HEK293 (cell line): ENCODE data around the gene SPTBN1.

Source experiments
- CTCF ChIA-PET: fragments of 350-600 bp; formaldehyde crosslinking; extraction: SDS; loops from one replicate; lab custom pipeline; 2021; ENCODE audit warnings: antibody characterized with exemption; lab: Yijun Ruan, JAX
- POLR2A ChIA-PET: fragments of 300-600 bp; formaldehyde crosslinking; extraction: SDS; loops from one replicate; lab custom pipeline; 2020; ENCODE audit warnings: antibody characterized with exemption, inconsistent platforms; lab: Yijun Ruan, JAX
- H3K27ac ChIP-seq: fragments of 200-500 bp; sonication (Bioruptor generic); 2 replicates; pipeline ENCODE4 v1.5.1; 2014; ENCODE audit warnings: low read depth, low read length, control low read depth, inconsistent platforms; ENCODE audit errors: extremely low read depth
- H3K36me3 ChIP-seq, 2 experiments: fragments of 200-500 bp in 1 of 2; sonication (Bioruptor generic) in 1 of 2; 1 replicate in 1 of 2; 2 replicates in 1 of 2; pipeline ENCODE4 v1.5.1; 2014 to 2017; ENCODE audit warnings: inconsistent platforms in 2 of 2, low read length in 2 of 2; ENCODE audit not compliant: control insufficient read depth in 2 of 2, insufficient read depth in 1 of 2
- H3K4me1 ChIP-seq: fragments of 200-500 bp; sonication (Bioruptor generic); 2 replicates; pipeline ENCODE4 v1.5.1; 2014; ENCODE audit warnings: mild to moderate bottlenecking, low read length, inconsistent platforms; ENCODE audit not compliant: control insufficient read depth, insufficient read depth
- H3K4me3 ChIP-seq: 2 replicates; pipeline ENCODE4 v1.5.1; 2011; ENCODE audit warnings: low read depth, mild to moderate bottlenecking, control low read depth, low read length, moderate library complexity
- H3K9me3 ChIP-seq: fragments of 200-500 bp; sonication (Bioruptor generic); 2 replicates; pipeline ENCODE4 v1.5.1; 2014; ENCODE audit warnings: low read depth, low read length, inconsistent platforms; ENCODE audit not compliant: control insufficient read depth, insufficient read depth
- GLIS1 ChIP-seq: fragments of 450-650 bp; formaldehyde crosslinking; IDR thresholded peaks from 2 replicates; pipeline ENCODE4 v1.5.1; 2016; ENCODE audit warnings: missing biosample characterization, missing genetic modification characterization
- KLF8 ChIP-seq: fragments of 450-650 bp; formaldehyde crosslinking; IDR thresholded peaks from 2 replicates; pipeline ENCODE4 v1.5.1; 2016; ENCODE audit warnings: missing biosample characterization, missing genetic modification characterization
- MZF1 ChIP-seq: fragments of 450-650 bp; formaldehyde crosslinking; IDR thresholded peaks from 2 replicates; pipeline ENCODE4 v1.5.1; 2017; ENCODE audit warnings: missing biosample characterization, missing genetic modification characterization, borderline replicate concordance
- PATZ1 ChIP-seq: fragments of 450-650 bp; formaldehyde crosslinking; IDR thresholded peaks from 2 replicates; pipeline ENCODE4 v1.5.1; 2016; ENCODE audit warnings: missing biosample characterization, missing genetic modification characterization
- PRDM10 ChIP-seq: fragments of 450-650 bp; formaldehyde crosslinking; IDR thresholded peaks from 2 replicates; pipeline ENCODE4 v1.5.1; 2016; ENCODE audit warnings: missing biosample characterization, missing genetic modification characterization
- WT1 ChIP-seq: fragments of 450-650 bp; formaldehyde crosslinking; IDR thresholded peaks from 2 replicates; pipeline ENCODE4 v1.5.1; 2016; ENCODE audit warnings: missing biosample characterization, missing genetic modification characterization
- ZBTB1 ChIP-seq: fragments of 450-650 bp; formaldehyde crosslinking; IDR thresholded peaks from 2 replicates; pipeline ENCODE4 v1.5.1; 2016; ENCODE audit warnings: missing biosample characterization, missing genetic modification characterization
- ZBTB17 ChIP-seq: fragments of 450-650 bp; formaldehyde crosslinking; IDR thresholded peaks from 2 replicates; pipeline ENCODE4 v1.5.1; 2016; ENCODE audit warnings: missing biosample characterization, missing genetic modification characterization
- ZBTB21 ChIP-seq: fragments of 450-650 bp; formaldehyde crosslinking; IDR thresholded peaks from 2 replicates; pipeline ENCODE4 v1.5.1; 2017; ENCODE audit warnings: missing biosample characterization, missing genetic modification characterization
- ZIC2 ChIP-seq: fragments of 450-650 bp; formaldehyde crosslinking; IDR thresholded peaks from 2 replicates; pipeline ENCODE4 v1.5.1; 2016; ENCODE audit warnings: missing biosample characterization, missing genetic modification characterization
- ZNF121 ChIP-seq: fragments of 450-650 bp; formaldehyde crosslinking; IDR thresholded peaks from 2 replicates; pipeline ENCODE4 v1.5.1; 2016; ENCODE audit warnings: missing biosample characterization, missing genetic modification characterization
- ZNF311 ChIP-seq: fragments of 450-650 bp; formaldehyde crosslinking; IDR thresholded peaks from 2 replicates; pipeline ENCODE4 v1.5.1; 2017; ENCODE audit warnings: missing biosample characterization, missing genetic modification characterization, borderline replicate concordance
- ZNF366 ChIP-seq: fragments of 450-650 bp; formaldehyde crosslinking; conservative IDR thresholded peaks from 2 replicates; pipeline ENCODE4 v1.5.1; 2016; ENCODE audit warnings: missing biosample characterization, missing genetic modification characterization
- ZNF391 ChIP-seq: fragments of 450-650 bp; formaldehyde crosslinking; IDR thresholded peaks from 2 replicates; pipeline ENCODE4 v1.5.1; 2016; ENCODE audit warnings: low read depth, missing biosample characterization, missing genetic modification characterization, borderline replicate concordance
- ZNF530 ChIP-seq: fragments of 450-650 bp; formaldehyde crosslinking; IDR thresholded peaks from 2 replicates; pipeline ENCODE4 v1.5.1; 2016; ENCODE audit warnings: low read depth, missing biosample characterization, missing genetic modification characterization
- ZNF600 ChIP-seq: fragments of 450-650 bp; formaldehyde crosslinking; IDR thresholded peaks from 2 replicates; pipeline ENCODE4 v1.5.1; 2016; ENCODE audit warnings: missing biosample characterization, missing genetic modification characterization
- ZNF629 ChIP-seq: fragments of 450-650 bp; formaldehyde crosslinking; IDR thresholded peaks from 2 replicates; pipeline ENCODE4 v1.5.1; 2017; ENCODE audit warnings: missing biosample characterization, missing genetic modification characterization
- ZNF658 ChIP-seq: fragments of 450-650 bp; formaldehyde crosslinking; IDR thresholded peaks from 2 replicates; pipeline ENCODE4; 2016; ENCODE audit warnings: missing biosample characterization, missing genetic modification characterization
- ZNF747 ChIP-seq: fragments of 450-650 bp; formaldehyde crosslinking; IDR thresholded peaks from 2 replicates; pipeline ENCODE4 v1.5.1; 2016; ENCODE audit warnings: missing biosample characterization, missing genetic modification characterization
- ZNF785 ChIP-seq: fragments of 450-650 bp; formaldehyde crosslinking; IDR thresholded peaks from 2 replicates; pipeline ENCODE4 v1.5.1; 2016; ENCODE audit warnings: missing biosample characterization, missing genetic modification characterization
- TF ChIP-seq, protein P1 (sequence below): fragments of 450-650 bp; formaldehyde crosslinking; IDR thresholded peaks from 2 replicates; pipeline ENCODE4 v1.5.1; 2016; ENCODE audit warnings: missing biosample characterization, missing genetic modification characterization, low read depth
- TF ChIP-seq, protein P2 (sequence below): fragments of 450-650 bp; formaldehyde crosslinking; IDR thresholded peaks from 2 replicates; pipeline ENCODE4 v1.5.1; 2016; ENCODE audit warnings: missing biosample characterization, missing genetic modification characterization
- TF ChIP-seq, protein P3 (sequence below): fragments of 450-650 bp; formaldehyde crosslinking; IDR thresholded peaks from 2 replicates; pipeline ENCODE4 v1.5.1; 2016; ENCODE audit warnings: missing biosample characterization, missing genetic modification characterization, low read depth

Gene SPTBN1

DNA sequence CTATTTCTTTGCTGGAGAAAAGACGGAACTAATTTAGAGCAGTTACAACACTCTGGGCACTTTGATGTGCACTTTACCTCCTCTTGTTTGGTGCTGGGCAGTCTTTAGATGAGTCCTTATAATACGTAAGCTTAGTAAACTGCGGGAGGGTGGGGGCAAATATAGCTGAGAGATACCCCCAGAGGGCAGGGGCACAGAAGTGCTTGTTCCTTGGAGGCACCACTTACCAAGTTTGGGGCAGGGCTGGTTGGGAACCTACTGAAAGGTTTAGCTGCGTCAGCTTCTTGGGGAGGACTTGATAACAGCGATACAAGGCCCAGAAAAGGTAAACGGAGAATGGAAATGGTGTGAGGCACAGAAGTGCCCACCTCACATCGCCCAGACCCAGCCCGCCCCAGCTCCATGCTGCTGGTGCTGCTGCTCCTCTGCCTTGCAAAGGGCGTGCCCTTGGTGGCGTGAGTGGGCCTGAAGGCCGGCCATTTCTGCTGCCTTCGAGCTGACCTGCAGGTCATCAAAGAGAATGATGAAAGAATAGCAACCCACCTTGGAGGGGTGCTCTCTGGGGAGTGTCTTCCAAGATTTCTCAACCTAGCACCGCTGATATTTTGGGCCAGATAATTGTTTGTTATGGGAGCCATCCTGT, 139.2 kb downstream of the SPTBN1 start (continued):
- TF ChIP-seq ZBTB1 (tag by site-specific recombination) = no peak
- no peak for TF ChIP-seq ZNF785 (tag by site-specific recombination)
- no peak for TF ChIP-seq ZNF391 (tag by site-specific recombination)
- TF ChIP-seq, protein P1, sequence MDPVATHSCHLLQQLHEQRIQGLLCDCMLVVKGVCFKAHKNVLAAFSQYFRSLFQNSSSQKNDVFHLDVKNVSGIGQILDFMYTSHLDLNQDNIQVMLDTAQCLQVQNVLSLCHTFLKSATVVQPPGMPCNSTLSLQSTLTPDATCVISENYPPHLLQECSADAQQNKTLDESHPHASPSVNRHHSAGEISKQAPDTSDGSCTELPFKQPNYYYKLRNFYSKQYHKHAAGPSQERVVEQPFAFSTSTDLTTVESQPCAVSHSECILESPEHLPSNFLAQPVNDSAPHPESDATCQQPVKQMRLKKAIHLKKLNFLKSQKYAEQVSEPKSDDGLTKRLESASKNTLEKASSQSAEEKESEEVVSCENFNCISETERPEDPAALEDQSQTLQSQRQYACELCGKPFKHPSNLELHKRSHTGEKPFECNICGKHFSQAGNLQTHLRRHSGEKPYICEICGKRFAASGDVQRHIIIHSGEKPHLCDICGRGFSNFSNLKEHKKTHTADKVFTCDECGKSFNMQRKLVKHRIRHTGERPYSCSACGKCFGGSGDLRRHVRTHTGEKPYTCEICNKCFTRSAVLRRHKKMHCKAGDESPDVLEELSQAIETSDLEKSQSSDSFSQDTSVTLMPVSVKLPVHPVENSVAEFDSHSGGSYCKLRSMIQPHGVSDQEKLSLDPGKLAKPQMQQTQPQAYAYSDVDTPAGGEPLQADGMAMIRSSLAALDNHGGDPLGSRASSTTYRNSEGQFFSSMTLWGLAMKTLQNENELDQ = no peak

DNA sequence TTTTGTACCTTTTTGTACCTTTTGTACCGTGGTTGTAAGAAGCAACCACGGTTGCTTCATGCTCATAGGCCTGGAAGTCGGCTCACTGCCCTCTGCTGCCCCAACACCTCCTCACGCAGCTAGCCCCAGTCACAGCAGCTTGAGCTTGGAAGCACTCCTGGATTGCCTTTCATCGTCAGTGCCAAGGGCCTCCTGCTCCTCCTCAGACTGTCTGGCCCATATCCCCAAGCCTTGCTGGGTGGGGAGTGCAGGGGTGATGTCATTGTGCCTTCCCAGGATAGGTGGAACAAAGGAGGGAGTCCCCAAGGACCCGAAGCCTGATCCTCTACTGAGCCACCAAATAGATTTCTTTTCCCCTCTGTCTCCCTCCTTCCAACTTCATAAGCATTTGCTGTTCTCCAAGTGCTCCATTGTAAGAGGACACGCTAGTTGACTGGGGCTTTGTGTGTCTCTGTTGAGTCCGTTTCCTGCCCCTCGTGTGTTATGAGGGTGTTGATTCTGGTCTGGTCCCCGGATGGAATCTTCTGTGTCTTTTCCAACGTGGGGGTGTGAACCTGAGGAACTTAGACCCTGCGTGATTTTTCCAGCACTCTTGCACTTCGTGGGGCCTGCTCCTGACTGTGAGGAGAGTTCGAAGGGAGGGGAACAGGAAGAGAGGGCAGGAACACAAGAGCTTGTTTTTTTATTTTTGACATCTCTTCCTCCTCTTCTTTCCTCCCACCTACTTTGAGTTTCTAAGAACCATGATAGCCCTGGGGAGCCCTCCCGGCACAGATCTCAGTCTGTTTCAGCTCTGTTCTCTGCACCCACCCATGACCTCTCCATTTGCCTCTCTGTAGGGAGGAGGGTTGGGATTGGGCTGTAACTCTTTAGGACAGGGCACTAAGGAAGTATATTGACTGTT, 140.1 kb downstream of the SPTBN1 start:
- Histone ChIP-seq H3K4me1 (no peaks in the 10 kb centered on the region), H3K4me3 (no peak overlapping the region), H3K9me3 (no peaks in the 10 kb centered on the region), H3K36me3 (peaks cover 0 to 19% of the 10 kb centered on the region in 2 experiments; a peak in 2 of 3 replicates), H3K27ac (no peak overlapping the region)
- CTCF ChIA-PET = interaction anchor here (0.6 kb wide), 1 partner anchor 1112 kb away, joined by 3 read pairs; no protein-coding TSS in a partner anchor
- POLR2A ChIA-PET = interaction anchor here (0.6 kb wide), 1 partner anchor 34 kb away, joined by 5 read pairs; no protein-coding TSS in a partner anchor
- TF ChIP-seq ZIC2 (tag by site-specific recombination) (no peak), PATZ1 (peak; percentile 56), KLF8 (tag by site-specific recombination) (no peak), ZNF747 (tag by site-specific recombination) (no peak), ZNF600 (peak; percentile 76), MZF1 (tag by site-specific recombination) (0 out of 2 replicates have a peak, but pooled peaks have one; percentile 27), ZNF366 (tag by site-specific recombination) (0 out of 2 replicates have a peak, but pooled peaks have one; percentile 11), ZNF311 (no peak), PRDM10 (tag by site-specific recombination) (peak; percentile 40), ZBTB17 (tag by site-specific recombination) (peak; percentile 69), ZBTB21 (tag by site-specific recombination) (0 out of 2 replicates have a peak, but pooled peaks have one; percentile 31), ZNF658 (tag by site-specific recombination) (no peak), ZNF629 (tag by site-specific recombination) (peak; percentile 48), WT1 (0 out of 2 replicates have a peak, but pooled peaks have one; percentile 25), ZNF121 (no peak), ZNF530 (tag by site-specific recombination) (no peak), GLIS1 (tag by site-specific recombination) (peak; percentile 48; the same call in 1 of the 2 replicates)
- TF ChIP-seq, protein P2, sequence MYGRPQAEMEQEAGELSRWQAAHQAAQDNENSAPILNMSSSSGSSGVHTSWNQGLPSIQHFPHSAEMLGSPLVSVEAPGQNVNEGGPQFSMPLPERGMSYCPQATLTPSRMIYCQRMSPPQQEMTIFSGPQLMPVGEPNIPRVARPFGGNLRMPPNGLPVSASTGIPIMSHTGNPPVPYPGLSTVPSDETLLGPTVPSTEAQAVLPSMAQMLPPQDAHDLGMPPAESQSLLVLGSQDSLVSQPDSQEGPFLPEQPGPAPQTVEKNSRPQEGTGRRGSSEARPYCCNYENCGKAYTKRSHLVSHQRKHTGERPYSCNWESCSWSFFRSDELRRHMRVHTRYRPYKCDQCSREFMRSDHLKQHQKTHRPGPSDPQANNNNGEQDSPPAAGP (tag by site-specific recombination) = peak; percentile 45; the same call in 1 of the 2 replicates
- TF ChIP-seq, protein P3, sequence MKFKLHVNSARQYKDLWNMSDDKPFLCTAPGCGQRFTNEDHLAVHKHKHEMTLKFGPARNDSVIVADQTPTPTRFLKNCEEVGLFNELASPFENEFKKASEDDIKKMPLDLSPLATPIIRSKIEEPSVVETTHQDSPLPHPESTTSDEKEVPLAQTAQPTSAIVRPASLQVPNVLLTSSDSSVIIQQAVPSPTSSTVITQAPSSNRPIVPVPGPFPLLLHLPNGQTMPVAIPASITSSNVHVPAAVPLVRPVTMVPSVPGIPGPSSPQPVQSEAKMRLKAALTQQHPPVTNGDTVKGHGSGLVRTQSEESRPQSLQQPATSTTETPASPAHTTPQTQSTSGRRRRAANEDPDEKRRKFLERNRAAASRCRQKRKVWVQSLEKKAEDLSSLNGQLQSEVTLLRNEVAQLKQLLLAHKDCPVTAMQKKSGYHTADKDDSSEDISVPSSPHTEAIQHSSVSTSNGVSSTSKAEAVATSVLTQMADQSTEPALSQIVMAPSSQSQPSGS (tag by site-specific recombination) = peak; percentile 77
